WTC11 (cell line): ENCODE results near the gene EVA1C. TPM values are rescaled to one million over a fixed set of nuclear protein-coding genes. Genes with fewer than 3 reads are reported as not detected.

ENCODE experiments used
- ATAC-seq: fragments of 200-7000 bp; cut with Tn5 transposase; 2 replicates; pipeline ENCODE4 v1.10.0; 2021; ENCODE audit warnings: mild to moderate bottlenecking, moderate library complexity
- CTCF ChIA-PET: fragments of 300-600 bp; sonication (Branson Sonifier 250); formaldehyde crosslinking; loops from one replicate; lab custom pipeline; 2021; ENCODE audit warnings: antibody characterized with exemption; lab: Charles Lee
- POLR2A ChIA-PET: fragments of 350-600 bp; sonication (Branson Sonifier 250); formaldehyde crosslinking; loops from one replicate; lab custom pipeline; 2021; ENCODE audit warnings: antibody characterized with exemption; lab: Charles Lee
- DNase-seq: peaks from one replicate; pipeline ENCODE4 v3.0.0; 2021; ENCODE audit warnings: low spot score
- H3K27ac Mint-ChIP-seq: 2 replicates; pipeline ENCODE4 v1.8.0; 2021; ENCODE audit warnings: mixed read lengths
- H3K27me3 Mint-ChIP-seq: 2 replicates; pipeline ENCODE4 v1.8.0; 2021; ENCODE audit warnings: low read depth, mild to moderate bottlenecking, moderate library complexity, mixed read lengths
- H3K36me3 Mint-ChIP-seq: 2 replicates; pipeline ENCODE4 v1.8.0; 2021; ENCODE audit warnings: mixed read lengths
- H3K4me1 Mint-ChIP-seq: 2 replicates; pipeline ENCODE4 v1.8.0; 2022; ENCODE audit warnings: mixed read lengths
- H3K4me3 Mint-ChIP-seq: 2 replicates; pipeline ENCODE4 v1.8.0; 2021; ENCODE audit warnings: mild to moderate bottlenecking, moderate library complexity, mixed read lengths
- H3K9me3 Mint-ChIP-seq: 2 replicates; pipeline ENCODE4 v1.8.0; 2021; ENCODE audit warnings: mixed read lengths
- ARID4B ChIP-seq: sonication (generic); formaldehyde crosslinking; IDR thresholded peaks from 2 replicates; pipeline ENCODE4 v1.8.0; 2023; ENCODE audit warnings: missing genetic modification reagents, mild to moderate bottlenecking, borderline replicate concordance
- CREM ChIP-seq: sonication (generic); formaldehyde crosslinking; IDR thresholded peaks from 2 replicates; pipeline ENCODE4 v1.8.1; 2022; ENCODE audit warnings: mild to moderate bottlenecking, missing genetic modification reagents, moderate library complexity
- ELF4 ChIP-seq: sonication (generic); formaldehyde crosslinking; IDR thresholded peaks from 2 replicates; pipeline ENCODE4 v1.8.1; 2022; ENCODE audit warnings: low read depth, mild to moderate bottlenecking, moderate library complexity, missing genetic modification reagents
- ESRRA ChIP-seq: sonication (generic); formaldehyde crosslinking; IDR thresholded peaks from 2 replicates; pipeline ENCODE4 v1.8.1; 2022; ENCODE audit warnings: mild to moderate bottlenecking, missing genetic modification reagents, borderline replicate concordance
- FOXK1 ChIP-seq: sonication (generic); formaldehyde crosslinking; IDR thresholded peaks from 2 replicates; pipeline ENCODE4 v1.8.0; 2022; ENCODE audit warnings: mild to moderate bottlenecking, moderate library complexity, missing genetic modification reagents
- HMGA2 ChIP-seq: fragments of 250-450 bp; sonication (Bioruptor Pico); IDR thresholded peaks from 2 replicates; pipeline ENCODE4 v1.4.0; 2021; ENCODE audit warnings: mild to moderate bottlenecking, moderate library complexity
- HMGXB4 ChIP-seq: sonication (generic); formaldehyde crosslinking; IDR thresholded peaks from 2 replicates; pipeline ENCODE4 v1.8.1; 2023; ENCODE audit warnings: mild to moderate bottlenecking, moderate library complexity, missing genetic modification reagents
- JAZF1 ChIP-seq: fragments of 250-450 bp; sonication (Bioruptor Pico); IDR thresholded peaks from 2 replicates; pipeline ENCODE4 v1.9.0; 2021; ENCODE audit warnings: moderate library complexity, mild to moderate bottlenecking, inconsistent platforms
- MLX ChIP-seq: sonication (generic); formaldehyde crosslinking; IDR thresholded peaks from 2 replicates; pipeline ENCODE4 v1.8.1; 2023; ENCODE audit warnings: mild to moderate bottlenecking, missing genetic modification reagents, moderate library complexity
- NFYB ChIP-seq: sonication (generic); formaldehyde crosslinking; conservative IDR thresholded peaks from 2 replicates; pipeline ENCODE4 v1.8.0; 2022; ENCODE audit warnings: low read depth, missing genetic modification reagents
- RORB ChIP-seq: fragments of 250-450 bp; sonication (Bioruptor Pico); IDR thresholded peaks from 2 replicates; pipeline ENCODE4 v1.9.0; 2021; ENCODE audit warnings: mild to moderate bottlenecking
- ZMAT4 ChIP-seq: fragments of 250-450 bp; sonication (Bioruptor Pico); IDR thresholded peaks from 2 replicates; pipeline ENCODE4 v1.9.0; 2021; ENCODE audit warnings: mild to moderate bottlenecking
- ZNF263 ChIP-seq: sonication (generic); formaldehyde crosslinking; IDR thresholded peaks from 2 replicates; pipeline ENCODE4 v1.8.1; 2022; ENCODE audit warnings: low read depth, mild to moderate bottlenecking, moderate library complexity, missing genetic modification reagents
- ZNF423 ChIP-seq: fragments of 250-450 bp; sonication (Bioruptor Pico); IDR thresholded peaks from 2 replicates; pipeline ENCODE4 v2.1.2; 2022; ENCODE audit warnings: mild to moderate bottlenecking, moderate library complexity
- total RNA-seq: library from RNA; stranded (reverse); gene quantifications from 3 replicates; pipeline ENCODE4 v1.2.3, GENCODE V29; 2021

Gene EVA1C
- total RNA-seq, 1 experiment from 2014 or later: 3.1 TPM

GRCh38 chr21:32562915-32563314 lies 150.4 kb downstream of the EVA1C start:
- POLR2A ChIA-PET: no interaction called here
- no peaks in the 10 kb centered on the region for H3K27me3 Mint-ChIP-seq
- peaks cover 29% of the 10 kb centered on the region for H3K36me3 Mint-ChIP-seq
- no peak overlapping the region for H3K4me3 Mint-ChIP-seq
- no peak for TF ChIP-seq ESRRA
- TF ChIP-seq NFYB (CRISPR knock-in tag): no peak
- TF ChIP-seq HMGXB4 (CRISPR knock-in tag): no peak
- no peak for TF ChIP-seq RORB (CRISPR knock-in tag)
- no peak for TF ChIP-seq JAZF1 (CRISPR knock-in tag)
- no peak for TF ChIP-seq ZNF423 (CRISPR knock-in tag)
- no peak for TF ChIP-seq FOXK1 (CRISPR knock-in tag)
- TF ChIP-seq HMGA2 (CRISPR knock-in tag): no peak
- TF ChIP-seq ZNF263 (CRISPR knock-in tag): no peak
- TF ChIP-seq ELF4: no peak
- TF ChIP-seq ZMAT4: no peak
- no peak for TF ChIP-seq ARID4B
- no peak for TF ChIP-seq MLX
- TF ChIP-seq CREM (CRISPR knock-in tag): no peak
- no peak for DNase-seq
- CTCF ChIA-PET: interaction anchor here (1.3 to 3.9 kb wide), 6 partner anchors 12 to 257 kb away, joined by 3 to 50 read pairs (median 7); no protein-coding TSS in a partner anchor
- H3K9me3 Mint-ChIP-seq: peaks cover 32% of the 10 kb centered on the region
- H3K4me1 Mint-ChIP-seq: peaks cover 50% of the 10 kb centered on the region
- no peak for ATAC-seq
- peak overlapping the region; percentile 94 for H3K27ac Mint-ChIP-seq

Other genes with a start within 250 kb of the EVA1C start
- 55.9 to 60.6 TPM (median 58.4 TPM) in 3 replicates for gene MIS18A, start 133.7 kb upstream of the EVA1C start, total RNA-seq
- gene MRAP, start 113.9 kb upstream of the EVA1C start, total RNA-seq: not detected in 3 replicates
- 28.0 to 38.7 TPM (median 29.5 TPM) in 3 replicates for gene URB1, start 19.7 kb upstream of the EVA1C start, total RNA-seq
- 1.2 to 1.6 TPM (median 1.4 TPM) in 3 replicates for gene TCP10L, start 172.8 kb downstream of the EVA1C start, total RNA-seq
- 80.3 to 98.1 TPM (median 85.1 TPM) in 3 replicates for gene CFAP298, start 199.7 kb downstream of the EVA1C start, total RNA-seq